HG02840 (cell line): ENCODE measurements around the gene SELENOS.

Experiments used
- ATAC-seq: cut with Tn5 transposase; IDR thresholded peaks from one replicate; pipeline ENCODE4 v1.9.1; 2021; ENCODE audit warnings: mild to moderate bottlenecking, moderate library complexity, moderate number of reproducible peaks; ENCODE audit not compliant: unreplicated experiment, low FRiP score

The SELENOS gene

GRCh38 chr15:101277038-101277822, at the start of gene SELENOS:
SELENOS (minus strand) TSS chr15:101277485; CDS start chr15:101277417, 68 bp downstream.
- ATAC-seq: peak; percentile 81

- ATAC-seq: no peak
Measured at GRCh38 chr15:101326462-101327146, 49.3 kb upstream of the SELENOS start.

- no peak for ATAC-seq
Measured at GRCh38 chr15:101326026-101326315, 48.7 kb upstream of the SELENOS start.

- no peak for ATAC-seq
Measured at GRCh38 chr15:101325263-101326025, 48.2 kb upstream of the SELENOS start.

GRCh38 chr15:101324524-101325177, 47.4 kb upstream of the SELENOS start:
- no peak for ATAC-seq

- no peak for ATAC-seq
Measured at GRCh38 chr15:101323793-101324523, 46.7 kb upstream of the SELENOS start.

- no peak for ATAC-seq
Measured at GRCh38 chr15:101322854-101323477, 45.7 kb upstream of the SELENOS start.

GRCh38 chr15:101322016-101322695, 44.9 kb upstream of the SELENOS start:
- no peak for ATAC-seq

GRCh38 chr15:101320501-101321052, 43.3 kb upstream of the SELENOS start:
- ATAC-seq: no peak

- ATAC-seq: no peak
Measured at GRCh38 chr15:101318839-101319238, 41.6 kb upstream of the SELENOS start.

GRCh38 chr15:101318147-101318819, 41.0 kb upstream of the SELENOS start:
- no peak for ATAC-seq

- ATAC-seq: no peak
Measured at GRCh38 chr15:101317336-101317872, 40.1 kb upstream of the SELENOS start.

GRCh38 chr15:101316529-101316928, 39.2 kb upstream of the SELENOS start:
- ATAC-seq: no peak

- no peak for ATAC-seq
Measured at GRCh38 chr15:101315736-101316135, 38.5 kb upstream of the SELENOS start.

GRCh38 chr15:101314336-101315125, 37.2 kb upstream of the SELENOS start:
- no peak for ATAC-seq

- ATAC-seq: no peak
Measured at GRCh38 chr15:101313041-101313761, 35.9 kb upstream of the SELENOS start.

- ATAC-seq: no peak
Measured at GRCh38 chr15:101310508-101310907, 33.2 kb upstream of the SELENOS start.
